VCaP (cell line): ENCODE data around the gene SDCCAG8.

Experiments used
- H3K27ac ChIP-seq: fragments of 450-650 bp; 2 replicates; pipeline ENCODE4 v1.5.1; 2017
- CTCF ChIP-seq: fragments of 450-650 bp; conservative IDR thresholded peaks from 2 replicates; pipeline ENCODE4 v1.5.1; 2017; ENCODE audit warnings: mild to moderate bottlenecking, moderate library complexity

The SDCCAG8 gene

GRCh38 chr1:243229526-243229925 lies 26.3 kb upstream of the SDCCAG8 start:
- no peak overlapping the region for H3K27ac ChIP-seq
- TF ChIP-seq CTCF: no peak

GRCh38 chr1:243230914-243231313 lies 24.9 kb upstream of the SDCCAG8 start:
- TF ChIP-seq CTCF: no peak
- no peak overlapping the region for H3K27ac ChIP-seq

- no peak for TF ChIP-seq CTCF
- no peak overlapping the region for H3K27ac ChIP-seq
Measured at GRCh38 chr1:243233908-243234307, 21.9 kb upstream of the SDCCAG8 start.

- no peak for TF ChIP-seq CTCF
- peak overlapping the region; percentile 26 for H3K27ac ChIP-seq
Measured at GRCh38 chr1:243234978-243235647, 20.7 kb upstream of the SDCCAG8 start.

GRCh38 chr1:243236604-243237252 lies 19.1 kb upstream of the SDCCAG8 start:
- no peak for TF ChIP-seq CTCF
- peak overlapping the region; percentile 26 for H3K27ac ChIP-seq

DNA sequence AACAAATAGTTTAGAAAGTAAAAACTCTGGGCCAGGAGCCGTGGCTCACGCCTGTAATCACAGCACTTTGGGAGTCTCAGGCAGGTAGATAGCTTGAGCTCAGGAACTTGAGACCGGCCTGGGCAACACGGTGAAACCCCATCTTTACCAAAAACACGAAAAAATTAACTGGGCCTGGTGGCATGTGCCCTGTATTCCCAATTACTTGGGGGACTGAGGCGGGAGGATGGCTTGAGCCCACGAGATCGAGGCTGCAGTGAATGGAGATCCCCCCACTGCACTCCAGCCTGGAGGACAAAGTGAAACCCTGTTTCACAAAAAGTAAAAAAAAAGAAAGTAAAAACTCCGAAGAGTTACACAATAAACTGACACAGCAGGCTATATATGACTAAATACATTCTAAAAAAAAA lies 11.4 kb upstream of the SDCCAG8 start:
- H3K27ac ChIP-seq: no peak overlapping the region
- TF ChIP-seq CTCF: no peak

DNA sequence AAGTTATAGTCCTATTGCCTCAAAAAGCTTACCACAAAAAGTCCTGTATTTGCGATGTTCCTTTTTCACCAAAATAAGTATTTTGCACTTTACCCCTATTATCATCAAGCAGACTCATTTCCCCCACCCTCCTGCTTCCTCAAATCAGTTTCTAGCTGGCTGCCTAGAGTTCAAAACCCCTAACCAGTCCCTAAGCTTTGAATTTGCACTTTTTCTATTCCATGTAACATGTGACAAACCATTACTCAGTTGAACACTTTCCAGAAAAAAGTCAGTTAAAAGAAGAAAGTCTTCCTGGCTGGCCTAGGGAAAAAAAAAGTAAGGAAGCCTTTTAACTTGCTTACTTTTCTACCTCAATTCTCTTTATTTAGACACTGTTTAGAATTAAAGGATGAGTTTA lies 8.9 kb upstream of the SDCCAG8 start:
- TF ChIP-seq CTCF: no peak
- H3K27ac ChIP-seq: no peak overlapping the region
